H1 (cell line): Measurements from ENCODE around the gene KHSRP. TPM values are rescaled to one million over a fixed set of nuclear protein-coding genes. Genes with fewer than 3 reads are reported as not detected.

ENCODE experiments used
- CHD7 ChIP-seq: fragments of 300-600 bp; sonication (generic); IDR thresholded peaks from 2 replicates; pipeline ENCODE4 v1.7.1; 2012; ENCODE audit warnings: low read length, moderate library complexity, mild to moderate bottlenecking, inconsistent platforms; ENCODE audit not compliant: insufficient replicate concordance
- polyA plus RNA-seq, 7 experiments: library from polyadenylated mRNA; depleted of rRNA in 3 of 7; stranded (reverse) in 5 of 7; unstranded in 2 of 7; fragments of >200 nt in 5 of 7; fragments of 200-250 nt in 2 of 7; gene quantifications; 1 replicate in 5 of 7; 2 replicates in 1 of 7; 4 replicates in 1 of 7; pipeline versions ENCODE4 v1.2.1 to v1.2.3, GENCODE V29; 2011 to 2013; ENCODE audit warnings: missing spikeins in 2 of 7, mixed read lengths in 2 of 7
- total RNA-seq: library from RNA; stranded (reverse); fragmentation: NEBNext Ultra II Directional; extraction: Animal tissue kit (Norgen Biotek cat#: 25700); gene quantifications from 2 replicates; pipeline ENCODE4 v1.2.1, GENCODE V29; 2021

Gene KHSRP
- total and polyA plus RNA-seq, 2 of the 8 experiments (the other 6 are each of a cell fraction or from before 2014, with no cell fraction given), result 143 to 573 TPM

- no peak for TF ChIP-seq CHD7
Observed at GRCh38 chr19:6471076-6471475, 46.5 kb upstream of the KHSRP start (continued).
